ENCODE measurements around the gene CLPTM1.
"Not testable (repeated sequence)": the region's sequence is repeated elsewhere in the genome, so short reads cannot be mapped to it uniquely, and the experiment has no call there.

The CLPTM1 gene

DNA sequence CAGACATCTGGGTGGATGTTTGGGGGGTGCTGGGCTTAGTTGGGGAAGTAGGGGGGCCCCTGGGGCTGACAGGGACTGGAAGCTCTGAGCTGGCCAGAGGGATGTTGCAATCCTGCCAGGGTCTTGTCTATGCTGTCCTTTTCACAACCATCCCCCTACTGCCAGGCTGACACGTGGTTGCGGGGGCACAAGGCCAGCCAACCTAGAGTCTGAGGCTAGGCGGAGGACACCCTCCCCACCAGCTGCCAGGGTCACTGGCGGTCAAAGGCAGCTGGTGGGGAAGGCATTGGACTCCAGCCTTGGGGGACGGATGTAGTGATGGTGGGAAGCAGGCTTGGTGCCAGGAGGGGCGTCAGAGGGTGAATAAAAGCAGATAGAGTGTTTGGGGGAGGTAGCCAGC is 42.3 kb upstream of the CLPTM1 start:
- TF ChIP-seq, protein P1, sequence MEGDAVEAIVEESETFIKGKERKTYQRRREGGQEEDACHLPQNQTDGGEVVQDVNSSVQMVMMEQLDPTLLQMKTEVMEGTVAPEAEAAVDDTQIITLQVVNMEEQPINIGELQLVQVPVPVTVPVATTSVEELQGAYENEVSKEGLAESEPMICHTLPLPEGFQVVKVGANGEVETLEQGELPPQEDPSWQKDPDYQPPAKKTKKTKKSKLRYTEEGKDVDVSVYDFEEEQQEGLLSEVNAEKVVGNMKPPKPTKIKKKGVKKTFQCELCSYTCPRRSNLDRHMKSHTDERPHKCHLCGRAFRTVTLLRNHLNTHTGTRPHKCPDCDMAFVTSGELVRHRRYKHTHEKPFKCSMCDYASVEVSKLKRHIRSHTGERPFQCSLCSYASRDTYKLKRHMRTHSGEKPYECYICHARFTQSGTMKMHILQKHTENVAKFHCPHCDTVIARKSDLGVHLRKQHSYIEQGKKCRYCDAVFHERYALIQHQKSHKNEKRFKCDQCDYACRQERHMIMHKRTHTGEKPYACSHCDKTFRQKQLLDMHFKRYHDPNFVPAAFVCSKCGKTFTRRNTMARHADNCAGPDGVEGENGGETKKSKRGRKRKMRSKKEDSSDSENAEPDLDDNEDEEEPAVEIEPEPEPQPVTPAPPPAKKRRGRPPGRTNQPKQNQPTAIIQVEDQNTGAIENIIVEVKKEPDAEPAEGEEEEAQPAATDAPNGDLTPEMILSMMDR (IDR thresholded peaks at IDR 0.05), result no peak
- Histone ChIP-seq H3K27ac (peak overlapping the region in 1 of 2 donors; percentile 37), H3K4me3 (no peak overlapping the region)
- no peak for DNase-seq (ENCODE audit: low spot score)

DNA sequence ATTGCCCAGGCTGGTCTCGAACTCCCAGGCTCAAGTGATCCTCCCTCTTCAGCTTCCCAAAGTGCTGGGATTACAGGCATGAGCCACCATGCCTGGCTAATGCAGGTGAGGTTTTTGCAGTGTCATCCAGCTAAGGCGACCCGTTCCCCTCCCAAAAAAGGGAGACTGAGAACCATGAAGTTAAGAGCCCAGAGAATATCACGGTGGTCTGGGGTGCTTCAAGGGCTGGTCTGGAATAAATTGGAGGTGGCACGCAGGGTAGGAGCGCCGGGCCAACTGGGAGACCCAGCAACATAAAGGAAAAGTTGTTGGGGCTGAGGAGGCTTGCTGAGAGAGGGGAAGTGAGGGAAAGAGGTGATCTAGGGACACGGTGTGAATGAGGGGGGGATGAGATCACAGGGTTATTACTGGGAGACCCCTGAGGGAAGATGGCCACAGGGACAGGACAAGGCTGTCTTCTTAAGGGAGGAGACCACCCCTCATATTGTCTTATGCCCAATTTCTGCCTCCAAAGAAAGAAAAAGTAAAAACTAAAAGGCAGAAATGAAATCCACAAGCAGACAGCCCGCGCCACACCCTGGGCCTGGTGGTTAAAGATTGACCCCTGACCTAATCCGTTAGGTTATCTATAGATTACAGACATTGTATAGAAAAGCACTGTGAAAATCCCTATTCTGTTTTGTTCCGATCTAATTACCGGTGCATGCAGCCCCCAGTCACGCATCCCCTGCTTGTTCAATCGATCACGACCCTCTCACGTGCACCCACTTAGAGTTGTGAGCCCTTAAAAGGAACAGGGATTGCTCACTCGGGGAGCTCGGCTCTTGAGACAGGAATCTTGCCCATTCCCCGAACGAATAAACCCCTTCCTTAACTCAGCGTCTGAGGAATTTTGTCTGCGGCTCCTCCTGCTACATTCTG is 41.4 kb upstream of the CLPTM1 start:
- not testable (repeated sequence) for H3K27ac ChIP-seq; DNase-seq (ENCODE audit: low spot score)
- H3K4me3 ChIP-seq, result peak overlapping the region; percentile 69

DNA sequence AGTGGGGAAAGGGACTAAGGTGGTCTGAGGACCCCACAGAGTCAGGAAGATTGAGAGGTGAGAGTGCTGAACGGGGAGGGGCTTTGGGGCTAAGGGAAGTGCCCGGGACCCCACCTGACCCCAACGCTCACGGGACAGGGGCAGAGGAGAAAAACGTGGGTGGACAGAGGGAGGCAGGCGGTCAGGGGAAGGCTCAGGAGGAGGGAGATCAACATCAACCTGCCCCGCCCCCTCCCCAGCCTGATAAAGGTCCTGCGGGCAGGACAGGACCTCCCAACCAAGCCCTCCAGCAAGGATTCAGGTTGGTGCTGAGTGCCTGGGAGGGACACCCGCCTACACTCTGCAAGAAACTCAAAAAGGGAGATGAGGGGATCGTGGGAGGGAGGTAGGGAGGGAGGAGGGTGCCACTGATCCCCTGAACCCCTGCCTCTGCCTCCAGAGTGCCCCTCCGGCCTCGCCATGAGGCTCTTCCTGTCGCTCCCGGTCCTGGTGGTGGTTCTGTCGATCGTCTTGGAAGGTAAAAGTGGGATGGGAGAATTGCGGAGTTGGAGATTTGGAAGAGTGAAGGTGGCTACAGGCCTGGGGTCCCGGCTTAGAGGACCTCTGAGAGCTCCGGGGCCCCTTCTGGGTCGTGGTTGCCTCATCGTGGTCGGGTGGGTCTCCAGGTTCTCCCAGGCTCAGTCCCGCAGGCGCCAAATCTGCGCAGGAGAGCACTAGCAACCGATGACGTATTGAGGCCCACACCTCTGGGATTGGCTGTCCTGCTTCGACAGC is 40.6 kb upstream of the CLPTM1 start, which contains the start of gene APOC1:
Gene APOC1, plus strand, starts transcription at position 176 of the 774 bp plus-strand sequence. Its CDS starts 284 bp downstream, at position 460.
- Histone ChIP-seq H3K4me3 (peak within 1 kb of the TSS; percentile 69), H3K27ac (peak within 1 kb of the TSS in 1 of 2 donors; percentile 19)
- DNase-seq (ENCODE audit: low spot score), result peak; percentile 88

GRCh38 chr19:44924243-44924725 is 30.9 kb upstream of the CLPTM1 start:
- DNase-seq (ENCODE audit: low spot score), result no peak
- H3K27ac ChIP-seq, result peak overlapping the region in 1 of 2 donors; percentile 10
- H3K4me3 ChIP-seq, result no peak overlapping the region
- TF ChIP-seq, protein P1 (IDR thresholded peaks at IDR 0.05), result no peak

GRCh38 chr19:44925114-44925891 is 29.9 kb upstream of the CLPTM1 start:
- Histone ChIP-seq H3K4me3 (no peak overlapping the region), H3K27ac (peak overlapping the region in 1 of 2 donors; percentile 38)
- TF ChIP-seq, protein P1 (IDR thresholded peaks at IDR 0.05), result no peak
- no peak for DNase-seq (ENCODE audit: low spot score)

DNA sequence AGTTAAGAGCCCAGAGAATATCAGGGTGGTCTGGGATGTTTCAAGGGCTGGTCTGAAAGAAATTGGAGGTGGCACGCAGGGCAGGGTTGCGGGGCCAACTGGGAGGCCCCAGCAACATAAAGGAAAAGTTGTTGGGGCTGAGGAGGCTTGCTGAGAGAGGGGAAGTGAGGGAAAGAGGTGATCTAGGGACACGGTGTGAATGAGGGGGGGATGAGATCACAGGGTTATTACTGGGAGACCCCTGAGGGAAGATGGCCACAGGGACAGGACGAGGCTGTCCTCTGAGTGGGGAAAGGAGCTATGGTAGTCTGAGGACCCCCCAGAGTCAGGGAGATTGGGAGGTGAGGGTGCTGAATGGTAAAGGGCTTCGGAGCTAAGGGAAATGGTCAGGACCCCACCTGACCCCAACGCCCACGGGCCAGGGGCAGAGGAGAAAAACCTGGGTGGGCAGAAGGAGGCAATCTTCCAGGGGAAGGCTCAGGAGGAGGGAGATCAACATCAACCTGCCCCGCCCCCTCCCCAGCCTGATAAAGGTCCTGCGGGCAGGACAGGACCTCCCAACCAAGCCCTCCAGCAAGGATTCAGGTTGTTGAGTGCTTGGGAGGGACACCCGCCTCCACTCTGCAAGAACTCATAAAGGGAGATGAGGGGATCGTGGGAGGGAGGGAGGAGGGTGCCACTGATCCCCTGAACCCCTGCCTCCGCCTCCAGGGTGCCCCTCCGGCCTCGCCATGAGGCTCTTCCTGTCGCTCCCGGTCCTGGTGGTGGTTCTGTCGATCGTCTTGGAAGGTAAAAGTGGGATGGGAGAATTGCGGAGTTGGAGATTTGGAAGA is 28.7 kb upstream of the CLPTM1 start:
- peak overlapping the region in 1 of 2 donors; percentile 22 for H3K27ac ChIP-seq

GRCh38 chr19:44927746-44928145 is 27.4 kb upstream of the CLPTM1 start:
- H3K27ac ChIP-seq, result peak overlapping the region in 1 of 2 donors; percentile 22
- TF ChIP-seq, protein P1 (IDR thresholded peaks at IDR 0.05), result no peak
- no peak for DNase-seq (ENCODE audit: low spot score)
- H3K4me3 ChIP-seq, result no peak overlapping the region

More for the DNA sequence above, 28.7 kb upstream of the CLPTM1 start:
- H3K4me3 ChIP-seq, result peak overlapping the region; percentile 59
- DNase-seq (ENCODE audit: low spot score), result not testable (repeated sequence)

Data from coronary artery (tissue), 2 donors.